KBM-7 (cell line): ENCODE data around the gene CENPF.
"Not testable (repeated sequence)": the region's sequence is repeated elsewhere in the genome, so short reads cannot be mapped to it uniquely, and the experiment has no call there.

Experiments
- DNase-seq: peaks from one replicate; pipeline ENCODE4 v3.0.0-alpha.2; 2015
- in situ Hi-C: fragments of 300-500 bp; cut with MboI; formaldehyde crosslinking; loops from 2 replicates; pipeline ENCODE4 v1.14.3; 2020; ENCODE audit warnings: low sequenced_read_pairs, low pct_unique_long_range_greater_than_20kb, mixed read lengths

Gene CENPF

DNA sequence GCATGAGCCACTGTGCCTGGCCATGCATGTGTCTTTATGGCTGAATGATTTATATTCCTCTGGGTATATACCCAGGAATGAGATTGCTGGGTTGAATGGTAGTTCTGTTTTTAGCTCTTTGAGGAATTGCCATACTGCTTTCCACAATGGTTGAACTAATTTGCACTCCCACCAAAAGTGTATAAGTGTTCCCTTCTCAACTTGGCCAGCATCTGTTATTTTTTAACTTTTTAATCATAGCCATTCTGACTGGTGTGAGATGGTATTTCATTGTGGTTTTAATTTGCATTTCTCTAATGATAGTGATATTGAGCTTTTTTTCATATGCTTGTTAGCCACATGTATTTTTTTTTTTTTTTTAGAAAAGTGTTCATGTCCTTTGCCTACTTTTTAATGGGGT lies 7.1 kb downstream of the CENPF start:
- in situ Hi-C loops, DNase-seq: not testable (repeated sequence)

DNA sequence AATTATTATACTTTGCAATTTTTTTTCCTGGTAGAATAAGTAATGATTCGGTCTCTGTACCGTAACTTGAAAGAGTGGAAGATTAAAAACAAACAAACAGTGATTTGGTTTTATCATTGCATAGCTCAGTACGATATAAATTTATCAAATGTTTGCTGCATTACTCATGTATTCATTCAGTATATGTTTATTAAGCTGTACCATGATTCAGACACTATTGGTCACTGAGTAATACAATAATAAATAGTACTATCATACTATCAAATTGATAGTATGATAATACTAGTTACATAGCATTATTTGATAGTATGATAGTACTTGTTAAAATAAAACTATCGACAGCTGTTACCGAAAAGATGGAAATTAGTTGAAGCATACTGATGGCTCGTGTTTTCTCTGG lies 12.1 kb downstream of the CENPF start:
- in situ Hi-C loops, result no loop called here
- no peak for DNase-seq

DNA sequence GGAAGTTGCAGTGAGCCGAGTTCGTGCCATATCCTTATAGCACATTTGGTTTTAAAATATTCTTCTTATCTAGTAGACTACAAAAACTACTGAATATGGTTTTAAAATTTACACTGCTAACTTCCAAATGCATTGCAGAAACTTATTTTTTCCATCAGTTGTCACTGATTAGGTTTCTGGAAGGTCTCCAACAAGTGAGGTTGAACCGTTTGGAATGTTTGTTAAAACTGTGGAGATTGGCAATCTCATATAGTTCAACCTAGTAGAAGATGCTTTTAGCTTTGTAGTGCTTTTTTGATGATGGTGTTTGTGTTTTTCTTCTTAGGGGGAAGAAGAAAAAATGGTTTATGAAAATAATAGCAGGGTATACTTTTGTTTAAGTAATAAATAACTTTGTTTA lies 12.9 kb downstream of the CENPF start:
- no peak for DNase-seq
- in situ Hi-C loops, result no loop called here

DNA sequence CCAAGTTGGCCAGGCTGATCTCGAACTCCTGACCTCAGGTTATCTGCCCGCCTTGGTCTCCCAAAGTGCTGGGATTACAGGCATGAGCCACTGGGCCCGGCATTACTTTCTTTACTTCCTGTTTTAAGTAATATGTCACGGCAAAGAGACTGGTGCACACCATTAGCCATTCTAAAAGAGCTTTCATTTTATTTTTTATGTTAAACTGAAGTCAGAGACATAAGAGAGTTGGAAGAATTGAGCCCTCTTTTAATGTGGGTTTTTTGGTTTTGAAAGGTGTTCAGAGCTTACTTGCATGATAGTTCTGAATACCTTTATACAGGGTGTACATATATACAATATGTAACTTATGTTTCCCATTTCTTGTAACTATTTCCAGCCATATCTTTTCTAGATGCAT lies 14.3 kb downstream of the CENPF start:
- DNase-seq, result no peak
- in situ Hi-C loops, result no loop called here

DNA sequence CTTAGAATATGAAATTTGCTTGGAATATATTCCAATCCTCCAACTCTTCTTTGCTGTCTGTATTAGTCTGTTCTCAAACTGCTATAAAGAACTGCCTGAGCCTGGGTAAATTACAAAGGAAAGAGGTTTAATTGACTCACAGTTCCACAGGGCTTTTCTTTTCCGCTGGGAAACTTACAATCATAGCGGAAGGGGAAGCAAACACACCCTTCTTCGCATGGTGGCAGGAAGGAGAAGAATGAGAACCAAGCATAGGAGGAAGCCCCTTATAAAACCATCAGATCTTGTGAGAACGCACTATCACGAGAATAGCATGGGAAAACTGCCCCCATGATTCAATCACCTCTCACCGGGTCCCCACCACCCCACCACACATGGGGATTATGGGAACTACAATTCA lies 14.8 kb downstream of the CENPF start:
- no peak for DNase-seq
- in situ Hi-C loops, result no loop called here

DNA sequence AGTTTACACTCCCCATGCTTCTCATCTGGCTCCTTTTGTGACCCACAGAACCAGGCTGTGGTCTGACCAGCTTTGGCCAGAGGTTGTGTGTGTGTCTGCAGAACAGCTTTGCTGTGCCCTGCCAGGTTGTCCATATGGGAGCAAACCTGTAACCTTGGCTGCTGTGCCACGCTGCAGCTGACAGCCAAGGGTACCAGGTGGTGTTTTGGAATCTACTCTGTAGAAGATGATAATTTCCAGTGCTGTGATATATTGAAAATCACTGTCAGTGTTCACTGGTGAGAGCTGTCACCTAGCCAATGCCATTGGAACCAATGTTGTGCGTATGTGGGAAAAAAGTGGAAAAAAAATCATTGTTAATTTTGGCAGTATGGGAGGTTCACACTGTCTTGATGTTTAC lies 18.2 kb downstream of the CENPF start:
- in situ Hi-C loops, result no loop called here
- no peak for DNase-seq

DNA sequence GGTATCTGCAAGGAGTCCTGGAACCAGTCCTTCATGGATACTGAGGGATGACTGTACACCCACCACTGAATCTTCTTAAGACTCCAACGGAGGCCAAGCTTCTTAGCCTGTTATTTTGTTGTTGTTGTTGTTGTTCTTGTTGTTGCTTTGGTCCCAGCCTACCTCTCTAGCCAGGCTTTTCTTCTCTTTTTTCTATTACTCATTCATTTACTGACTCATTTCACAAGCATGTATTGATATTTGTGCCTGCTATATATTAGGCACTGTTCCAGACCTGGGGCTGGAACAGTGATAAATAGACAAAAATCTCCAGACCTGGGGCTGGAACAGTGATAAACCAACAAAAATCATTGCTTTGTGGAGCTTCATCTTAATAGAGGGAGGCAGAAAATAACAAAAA lies 20.4 kb downstream of the CENPF start:
- in situ Hi-C loops, result no loop called here
- no peak for DNase-seq

DNA sequence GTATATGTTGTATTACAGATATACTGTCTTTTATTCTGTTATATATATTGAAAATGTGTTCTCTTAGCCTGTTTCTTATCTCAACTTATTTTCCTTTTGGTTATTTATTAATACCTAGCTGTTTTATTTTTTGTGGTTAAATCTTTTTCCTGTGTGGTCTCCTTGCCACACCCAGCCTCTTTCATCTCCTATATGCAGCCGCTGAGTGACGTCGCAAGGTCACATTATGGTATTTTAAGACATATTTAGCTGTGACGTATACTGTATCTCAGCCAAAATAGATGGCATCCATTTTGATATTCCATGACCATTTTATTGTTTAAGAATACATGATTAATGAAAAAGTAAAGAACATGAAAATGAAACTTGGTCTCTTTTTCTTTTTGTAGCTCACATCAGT lies 29.1 kb downstream of the CENPF start:
- no peak for DNase-seq
- in situ Hi-C loops, result no loop called here

DNA sequence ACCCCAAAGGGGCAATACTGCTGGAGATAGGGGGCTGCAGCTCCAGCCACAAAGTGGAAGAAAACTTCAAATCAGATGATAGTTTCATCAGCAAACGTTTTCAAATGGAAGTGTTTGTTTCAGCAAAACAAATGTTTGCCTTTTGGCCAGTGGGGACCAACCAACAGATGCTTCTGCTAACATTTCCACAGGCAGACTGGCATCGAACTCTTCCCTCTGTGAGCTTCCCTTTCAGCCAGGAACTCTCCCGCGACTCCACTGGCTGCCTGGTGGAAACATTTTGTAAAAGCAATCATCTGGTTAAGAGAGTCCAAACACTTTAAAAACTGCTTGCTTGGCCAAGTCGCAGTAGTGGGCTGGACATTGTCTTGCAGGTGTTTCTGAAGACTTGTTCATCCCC lies 30.7 kb downstream of the CENPF start:
- no peak for DNase-seq

DNA sequence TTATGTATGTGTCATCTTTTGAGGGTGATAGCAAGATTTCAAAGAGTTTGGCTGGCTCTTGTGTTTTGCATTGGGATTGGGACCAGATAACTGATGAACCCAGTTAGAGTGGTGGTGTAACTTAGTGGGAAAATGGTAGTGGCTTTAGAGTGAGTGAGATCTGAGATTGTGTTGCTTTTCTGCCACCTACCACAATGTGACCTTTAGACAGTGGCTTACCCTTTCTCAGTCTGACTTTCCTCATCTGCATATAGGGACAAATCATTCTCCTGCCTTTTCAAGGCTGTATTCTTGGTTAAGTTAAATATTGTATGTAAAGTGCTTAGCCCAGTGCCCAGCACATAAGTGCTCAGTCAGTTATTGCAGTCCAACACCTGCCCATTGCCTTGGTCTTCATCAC lies 31.3 kb downstream of the CENPF start:
- in situ Hi-C loops, result no loop called here
- DNase-seq, result no peak

More for the DNA sequence above, 30.7 kb downstream of the CENPF start:
- in situ Hi-C loops, result no loop called here

DNA sequence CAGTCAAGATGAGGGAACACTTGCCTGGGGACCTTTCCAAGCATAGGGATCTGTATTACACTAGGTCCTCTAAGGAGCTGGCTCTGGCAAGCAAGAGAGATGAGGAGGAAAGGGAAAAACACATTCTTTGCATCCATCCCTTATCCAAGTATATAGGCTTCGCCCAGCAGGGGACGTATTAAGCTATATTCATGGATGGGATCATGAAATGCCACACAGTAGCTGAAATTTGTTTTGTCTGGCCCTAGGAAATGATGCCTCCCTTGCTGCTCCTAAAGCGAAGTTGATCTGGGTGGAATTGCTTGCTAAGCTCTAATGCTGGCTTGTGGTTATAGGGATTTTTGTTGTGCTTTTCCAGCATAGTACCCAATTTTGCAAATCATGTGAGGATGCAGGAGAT lies 32.1 kb downstream of the CENPF start:
- in situ Hi-C loops, result no loop called here
- DNase-seq, result no peak

DNA sequence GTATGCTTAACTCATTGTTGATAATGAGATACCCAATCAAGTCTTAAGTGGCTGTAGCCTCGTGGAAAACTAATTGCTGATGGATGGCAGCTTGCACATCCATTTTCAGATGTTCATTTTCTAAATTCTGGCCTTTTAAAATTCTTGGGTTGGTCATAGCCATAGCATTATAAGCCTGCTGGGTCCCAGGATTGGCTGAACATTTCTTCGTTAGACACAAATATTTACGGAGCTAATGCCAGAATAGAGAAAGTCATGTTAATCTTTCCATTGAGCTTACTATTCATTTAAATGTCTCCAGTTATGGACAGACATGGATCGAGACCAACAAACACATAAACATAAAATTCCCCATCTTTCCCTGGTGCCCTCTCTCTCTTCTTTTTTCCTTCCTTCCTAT lies 32.5 kb downstream of the CENPF start:
- in situ Hi-C loops, result no loop called here
- DNase-seq, result no peak

DNA sequence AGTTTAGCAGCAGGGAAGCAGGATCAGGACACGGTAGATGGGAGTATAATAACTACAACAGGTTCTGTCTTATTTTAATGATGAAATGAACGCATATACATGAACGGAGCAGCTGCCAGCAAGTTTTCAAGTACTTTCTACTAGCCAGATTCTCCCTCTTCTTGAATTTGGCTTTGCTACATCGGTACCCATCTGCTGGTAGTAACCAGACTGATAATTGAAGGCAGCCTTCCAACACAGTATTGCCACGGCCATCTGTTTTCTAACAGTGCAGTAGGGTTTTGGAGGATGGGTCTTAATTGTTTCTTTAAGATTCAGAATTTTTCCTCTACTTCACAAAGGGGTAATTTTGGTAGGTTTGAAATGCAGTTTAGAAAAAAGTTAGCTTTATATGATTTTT lies 33.4 kb downstream of the CENPF start:
- in situ Hi-C loops, result no loop called here
- DNase-seq, result no peak

DNA sequence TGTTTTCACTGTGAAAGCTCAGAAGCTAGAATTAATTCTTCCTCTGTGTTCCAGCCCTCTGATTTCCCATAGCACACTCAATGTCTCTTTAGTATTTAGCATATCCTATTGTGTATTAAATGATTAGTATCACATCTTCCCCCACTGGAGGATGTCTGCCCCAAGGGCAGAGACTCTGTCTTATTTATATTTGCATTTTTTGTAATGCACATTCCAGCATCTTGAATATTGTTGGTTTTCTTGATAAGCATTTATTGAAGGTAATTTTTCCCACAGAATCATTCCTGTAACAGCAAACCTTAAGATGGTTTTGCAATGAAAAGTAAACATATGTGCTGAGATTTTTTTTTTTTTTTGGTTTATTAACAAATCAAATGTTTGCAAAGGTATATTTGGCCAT lies 34.1 kb downstream of the CENPF start:
- in situ Hi-C loops, result no loop called here
- DNase-seq, result no peak

DNA sequence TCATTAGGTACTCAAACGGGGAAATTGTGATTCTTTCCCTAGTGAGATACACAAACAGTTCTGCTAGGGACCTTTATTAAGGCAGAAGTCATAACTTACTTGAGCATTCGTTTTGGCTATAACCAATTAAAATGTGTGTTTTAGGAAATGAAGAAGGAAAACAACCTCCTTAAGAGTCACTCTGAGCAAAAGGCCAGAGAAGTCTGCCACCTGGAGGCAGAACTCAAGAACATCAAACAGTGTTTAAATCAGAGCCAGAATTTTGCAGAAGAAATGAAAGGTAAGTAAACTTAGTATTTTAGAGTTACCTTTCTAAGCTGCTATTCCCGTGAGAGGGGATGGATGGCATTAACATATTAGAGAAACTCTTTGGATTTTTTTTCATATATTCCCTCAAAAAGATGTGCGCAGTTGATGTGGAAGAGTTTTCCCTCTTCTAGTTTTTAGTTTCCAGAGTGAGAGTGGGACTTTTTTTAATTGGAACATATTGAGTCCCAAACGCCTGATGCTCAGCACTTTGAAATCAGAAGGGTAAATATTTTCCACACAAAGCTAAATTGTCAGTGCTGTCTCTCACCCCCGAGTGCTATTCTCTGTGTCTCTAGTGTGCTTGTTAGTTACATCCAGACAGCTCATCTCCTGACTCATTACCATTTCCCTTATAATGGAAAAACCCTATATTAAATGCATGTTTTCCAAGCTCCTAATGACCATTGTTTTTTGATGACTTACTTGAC lies 34.9 kb downstream of the CENPF start:
- in situ Hi-C loops, result no loop called here
- DNase-seq, result peak; percentile 45

DNA sequence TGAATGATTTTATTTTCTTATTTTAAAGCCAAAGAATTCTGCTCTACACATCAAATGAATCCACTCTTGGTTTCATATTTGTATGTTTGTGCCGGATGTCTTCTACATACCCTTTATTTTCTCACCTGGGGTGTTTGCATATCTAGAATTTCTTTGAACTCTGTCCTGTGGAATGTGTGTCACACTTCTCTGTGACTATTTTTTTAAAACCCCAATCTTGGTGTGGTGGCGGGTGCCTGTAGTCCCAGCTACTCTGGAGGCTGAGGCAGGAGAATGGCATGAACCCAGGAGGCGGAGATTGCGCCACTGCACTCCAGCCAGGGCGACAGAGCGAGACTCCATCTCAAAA lies 35.4 kb downstream of the CENPF start:
- in situ Hi-C loops, result no loop called here

DNA sequence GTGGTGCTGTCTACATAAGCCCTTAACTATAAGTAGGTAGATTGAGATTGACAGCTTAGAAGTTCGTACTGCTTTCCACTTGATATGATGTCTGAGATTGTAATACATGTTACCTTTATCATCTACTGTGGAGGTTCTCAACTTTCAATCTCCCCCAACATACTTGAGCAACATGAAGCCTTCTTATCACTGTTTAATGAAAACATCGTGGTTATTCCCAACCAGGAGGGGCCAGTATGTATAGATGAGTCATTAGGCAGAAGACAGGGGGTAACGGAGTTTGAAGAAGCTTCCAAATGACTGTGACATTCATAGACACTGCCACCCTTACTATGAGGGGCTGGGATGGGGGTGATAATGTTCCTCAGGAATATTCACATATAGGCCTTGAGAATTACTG lies 36.0 kb downstream of the CENPF start:
- no peak for DNase-seq
- in situ Hi-C loops, result no loop called here

More for the DNA sequence above, 35.4 kb downstream of the CENPF start:
- no peak for DNase-seq

DNA sequence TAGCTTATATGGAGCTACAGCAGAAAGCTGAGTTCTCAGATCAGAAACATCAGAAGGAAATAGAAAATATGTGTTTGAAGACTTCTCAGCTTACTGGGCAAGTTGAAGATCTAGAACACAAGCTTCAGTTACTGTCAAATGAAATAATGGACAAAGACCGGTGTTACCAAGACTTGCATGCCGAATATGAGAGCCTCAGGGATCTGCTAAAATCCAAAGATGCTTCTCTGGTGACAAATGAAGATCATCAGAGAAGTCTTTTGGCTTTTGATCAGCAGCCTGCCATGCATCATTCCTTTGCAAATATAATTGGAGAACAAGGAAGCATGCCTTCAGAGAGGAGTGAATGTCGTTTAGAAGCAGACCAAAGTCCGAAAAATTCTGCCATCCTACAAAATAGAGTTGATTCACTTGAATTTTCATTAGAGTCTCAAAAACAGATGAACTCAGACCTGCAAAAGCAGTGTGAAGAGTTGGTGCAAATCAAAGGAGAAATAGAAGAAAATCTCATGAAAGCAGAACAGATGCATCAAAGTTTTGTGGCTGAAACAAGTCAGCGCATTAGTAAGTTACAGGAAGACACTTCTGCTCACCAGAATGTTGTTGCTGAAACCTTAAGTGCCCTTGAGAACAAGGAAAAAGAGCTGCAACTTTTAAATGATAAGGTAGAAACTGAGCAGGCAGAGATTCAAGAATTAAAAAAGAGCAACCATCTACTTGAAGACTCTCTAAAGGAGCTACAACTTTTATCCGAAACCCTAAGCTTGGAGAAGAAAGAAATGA lies 37.6 kb downstream of the CENPF start:
- no peak for DNase-seq
- in situ Hi-C loops, result no loop called here

DNA sequence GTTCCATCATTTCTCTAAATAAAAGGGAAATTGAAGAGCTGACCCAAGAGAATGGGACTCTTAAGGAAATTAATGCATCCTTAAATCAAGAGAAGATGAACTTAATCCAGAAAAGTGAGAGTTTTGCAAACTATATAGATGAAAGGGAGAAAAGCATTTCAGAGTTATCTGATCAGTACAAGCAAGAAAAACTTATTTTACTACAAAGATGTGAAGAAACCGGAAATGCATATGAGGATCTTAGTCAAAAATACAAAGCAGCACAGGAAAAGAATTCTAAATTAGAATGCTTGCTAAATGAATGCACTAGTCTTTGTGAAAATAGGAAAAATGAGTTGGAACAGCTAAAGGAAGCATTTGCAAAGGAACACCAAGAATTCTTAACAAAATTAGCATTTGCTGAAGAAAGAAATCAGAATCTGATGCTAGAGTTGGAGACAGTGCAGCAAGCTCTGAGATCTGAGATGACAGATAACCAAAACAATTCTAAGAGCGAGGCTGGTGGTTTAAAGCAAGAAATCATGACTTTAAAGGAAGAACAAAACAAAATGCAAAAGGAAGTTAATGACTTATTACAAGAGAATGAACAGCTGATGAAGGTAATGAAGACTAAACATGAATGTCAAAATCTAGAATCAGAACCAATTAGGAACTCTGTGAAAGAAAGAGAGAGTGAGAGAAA lies 38.4 kb downstream of the CENPF start:
- no peak for DNase-seq
- in situ Hi-C loops, result no loop called here

DNA sequence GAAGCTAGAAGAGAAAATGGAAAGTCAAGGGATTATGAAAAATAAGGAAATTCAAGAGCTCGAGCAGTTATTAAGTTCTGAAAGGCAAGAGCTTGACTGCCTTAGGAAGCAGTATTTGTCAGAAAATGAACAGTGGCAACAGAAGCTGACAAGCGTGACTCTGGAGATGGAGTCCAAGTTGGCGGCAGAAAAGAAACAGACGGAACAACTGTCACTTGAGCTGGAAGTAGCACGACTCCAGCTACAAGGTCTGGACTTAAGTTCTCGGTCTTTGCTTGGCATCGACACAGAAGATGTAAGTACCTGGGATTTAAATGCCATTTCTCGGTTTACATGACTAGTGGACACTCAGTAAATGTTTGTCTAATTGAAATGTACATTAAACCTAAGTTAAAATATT lies 40.0 kb downstream of the CENPF start:
- in situ Hi-C loops, result no loop called here

More for the DNA sequence above, 40.0 kb downstream of the CENPF start:
- no peak for DNase-seq
